HCT116 (cell line): ENCODE data around the gene ARHGEF16.

Experiments
- EGR1 ChIP-seq: IDR thresholded peaks from 2 replicates; pipeline ENCODE4 v1.6.1; 2012; ENCODE audit warnings: low read depth
- ELF1 ChIP-seq: IDR thresholded peaks from 2 replicates; pipeline ENCODE4 v1.6.1; 2012; ENCODE audit warnings: low read depth, borderline replicate concordance
- EZH2phosphoT487 ChIP-seq: fragments of 200-600 bp; IDR thresholded peaks from 2 replicates; pipeline ENCODE4 v1.6.1; 2018; ENCODE audit warnings: antibody characterized with exemption, borderline replicate concordance
- POLR2A ChIP-seq: IDR thresholded peaks from 2 replicates; pipeline ENCODE4 v1.7.0; 2011; ENCODE audit warnings: borderline replicate concordance; ENCODE audit not compliant: insufficient read depth, insufficient read length; ENCODE audit errors: extremely low read depth
- POLR2AphosphoS5 ChIP-seq: IDR thresholded peaks from 2 replicates; pipeline ENCODE4 v1.6.1; 2011; ENCODE audit warnings: mild to moderate bottlenecking, low read depth, low read length, moderate library complexity
- REST ChIP-seq: IDR thresholded peaks from 2 replicates; pipeline ENCODE4 v1.6.1; 2012; ENCODE audit warnings: low read depth
- SIN3A ChIP-seq: IDR thresholded peaks from 2 replicates; pipeline ENCODE4 v1.6.1; 2012; ENCODE audit warnings: low read depth
- TCF7L2 ChIP-seq: IDR thresholded peaks from 2 replicates; pipeline ENCODE4 v1.7.0; 2011; ENCODE audit warnings: borderline replicate concordance, inconsistent platforms; ENCODE audit not compliant: insufficient read depth, insufficient read length; ENCODE audit errors: extremely low read depth
- ZNF274 ChIP-seq: fragments of 200-500 bp; sonication (Bioruptor generic); IDR thresholded peaks from 2 replicates; pipeline ENCODE4 v1.6.1; 2014; ENCODE audit warnings: mild to moderate bottlenecking, low read depth, low read length, inconsistent platforms
- TF ChIP-seq, protein P1 (sequence below), 3 experiments: fragments of 200-600 bp in 1 of 3; sonication (generic) in 1 of 3; IDR thresholded peaks in 2 of 3; conservative IDR thresholded peaks in 1 of 3; 2 replicates each; pipeline ENCODE4 v1.5.1; 2012 to 2017; ENCODE audit warnings: low read depth in 2 of 3, low read length in 2 of 3, antibody characterized with exemption in 1 of 3, borderline replicate concordance in 1 of 3, control low read depth in 1 of 3, mild to moderate bottlenecking in 1 of 3, mixed read lengths in 1 of 3, mixed run types in 1 of 3, moderate library complexity in 1 of 3; ENCODE audit not compliant: insufficient read depth in 1 of 3

DNA sequence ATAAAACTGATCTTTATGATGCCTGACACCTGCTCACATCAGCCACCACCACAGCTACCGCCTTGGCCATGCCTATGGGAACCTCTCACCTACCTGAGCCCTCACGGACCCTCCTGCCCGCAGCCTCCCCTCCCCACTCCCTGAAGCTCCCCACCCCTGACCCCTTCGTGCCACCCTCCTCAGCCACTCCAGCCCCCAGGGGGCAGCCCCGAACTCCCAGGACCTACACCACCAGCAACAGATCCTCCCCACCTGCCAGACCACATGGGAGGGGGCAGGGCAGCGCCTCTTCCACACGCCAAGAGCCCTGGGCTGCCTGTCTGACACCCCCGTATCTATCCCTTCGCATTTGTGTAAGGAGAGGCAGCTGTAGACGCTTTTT, 14.2 kb upstream of the ARHGEF16 start:
- no peak for TF ChIP-seq REST
- TF ChIP-seq EZH2phosphoT487, result no peak
- TF ChIP-seq, protein P1, sequence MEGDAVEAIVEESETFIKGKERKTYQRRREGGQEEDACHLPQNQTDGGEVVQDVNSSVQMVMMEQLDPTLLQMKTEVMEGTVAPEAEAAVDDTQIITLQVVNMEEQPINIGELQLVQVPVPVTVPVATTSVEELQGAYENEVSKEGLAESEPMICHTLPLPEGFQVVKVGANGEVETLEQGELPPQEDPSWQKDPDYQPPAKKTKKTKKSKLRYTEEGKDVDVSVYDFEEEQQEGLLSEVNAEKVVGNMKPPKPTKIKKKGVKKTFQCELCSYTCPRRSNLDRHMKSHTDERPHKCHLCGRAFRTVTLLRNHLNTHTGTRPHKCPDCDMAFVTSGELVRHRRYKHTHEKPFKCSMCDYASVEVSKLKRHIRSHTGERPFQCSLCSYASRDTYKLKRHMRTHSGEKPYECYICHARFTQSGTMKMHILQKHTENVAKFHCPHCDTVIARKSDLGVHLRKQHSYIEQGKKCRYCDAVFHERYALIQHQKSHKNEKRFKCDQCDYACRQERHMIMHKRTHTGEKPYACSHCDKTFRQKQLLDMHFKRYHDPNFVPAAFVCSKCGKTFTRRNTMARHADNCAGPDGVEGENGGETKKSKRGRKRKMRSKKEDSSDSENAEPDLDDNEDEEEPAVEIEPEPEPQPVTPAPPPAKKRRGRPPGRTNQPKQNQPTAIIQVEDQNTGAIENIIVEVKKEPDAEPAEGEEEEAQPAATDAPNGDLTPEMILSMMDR (IDR thresholded peaks at IDR 0.05 in 2 of 3, conservative IDR thresholded peaks at IDR 0.05 in 1 of 3; ENCODE audit: borderline replicate concordance in 1 of 3, insufficient read depth in 1 of 3, low read depth in 2 of 3, low read length in 2 of 3), result no peak
- TF ChIP-seq POLR2A, result no peak
- no peak for TF ChIP-seq EGR1
- no peak for TF ChIP-seq POLR2AphosphoS5
- no peak for TF ChIP-seq TCF7L2
- no peak for TF ChIP-seq ELF1
- TF ChIP-seq ZNF274, result no peak
- no peak for TF ChIP-seq SIN3A
